Endodermal cell (in vitro differentiated cells): ENCODE data around the gene CD82. TPM values are rescaled to one million over a fixed set of nuclear protein-coding genes. Genes with fewer than 3 reads are reported as not detected.

Source experiments
- DNase-seq: peaks from one replicate; pipeline ENCODE4 v3.0.0-alpha.2; 2017
- H3K27ac ChIP-seq: 2 replicates; pipeline ENCODE4 v1.5.1; 2013; ENCODE audit warnings: mild to moderate bottlenecking, low read depth, low read length, moderate library complexity
- H3K27me3 ChIP-seq: 2 replicates; pipeline ENCODE4 v1.6.1; 2013; ENCODE audit warnings: mild to moderate bottlenecking, low read length, moderate library complexity; ENCODE audit not compliant: insufficient read depth, control insufficient read depth, poor library complexity, severe bottlenecking
- H3K36me3 ChIP-seq: 2 replicates; pipeline ENCODE4 v1.7.0; 2013; ENCODE audit warnings: mild to moderate bottlenecking, low read length, moderate library complexity; ENCODE audit not compliant: control insufficient read depth, insufficient read depth
- H3K4me1 ChIP-seq: one replicate; pipeline ENCODE4 v1.7.0; 2013; ENCODE audit warnings: low read length; ENCODE audit not compliant: control insufficient read depth, insufficient read depth
- H3K4me3 ChIP-seq: 2 replicates; pipeline ENCODE4 v1.5.1; 2013; ENCODE audit warnings: mild to moderate bottlenecking, low read length, moderate library complexity
- H3K9ac ChIP-seq: 2 replicates; pipeline ENCODE4 v1.6.1; 2013; ENCODE audit warnings: mild to moderate bottlenecking, low read length, moderate library complexity; ENCODE audit not compliant: poor library complexity, severe bottlenecking; ENCODE audit errors: extremely low read depth
- H3K9me3 ChIP-seq: 2 replicates; pipeline ENCODE4 v1.6.1; 2013; ENCODE audit warnings: mild to moderate bottlenecking, low read length, moderate library complexity; ENCODE audit not compliant: control insufficient read depth
- H3K27ac Mint-ChIP-seq: 2 replicates; pipeline ENCODE4 v1.8.0; 2020; ENCODE audit warnings: mixed read lengths
- H3K27me3 Mint-ChIP-seq: 2 replicates; pipeline ENCODE4 v1.8.0; 2021; ENCODE audit warnings: mild to moderate bottlenecking, mixed read lengths; ENCODE audit not compliant: insufficient read depth
- H3K36me3 Mint-ChIP-seq: 2 replicates; pipeline ENCODE4 v1.8.0; 2020; ENCODE audit warnings: low read depth, mixed read lengths
- H3K4me1 Mint-ChIP-seq: 2 replicates; pipeline ENCODE4 v1.8.0; 2020; ENCODE audit warnings: mixed read lengths
- H3K4me3 Mint-ChIP-seq: 2 replicates; pipeline ENCODE4 v1.8.0; 2020; ENCODE audit warnings: mild to moderate bottlenecking, moderate library complexity, mixed read lengths
- H3K9me3 Mint-ChIP-seq: 2 replicates; pipeline ENCODE4 v1.8.0; 2020; ENCODE audit warnings: mild to moderate bottlenecking, mixed read lengths
- CTCF ChIP-seq: fragments of 200-600 bp; sonication (generic); conservative IDR thresholded peaks from 2 replicates; pipeline ENCODE4 v1.5.0; 2021; ENCODE audit warnings: antibody characterized with exemption, mild to moderate bottlenecking
- WGBS, 2 experiments: methylation state at CpG; one replicate each; pipeline versions ENCODE4 v1.1.5 to v1.1.7; 2013; ENCODE audit warnings: missing lambda C conversion rate in 2 of 2, mixed read lengths in 1 of 2; ENCODE audit not compliant: insufficient coverage in 1 of 2, insufficient read length in 1 of 2; 5-methylcytosine and 5-hydroxymethylcytosine counted together
- total RNA-seq, 2 donors: library from RNA; stranded (reverse); fragmentation: NEBNext Ultra II Directional in 1 of 2; extraction: Animal tissue kit (Norgen Biotek cat#: 25700) in 1 of 2; gene quantifications; 2 replicates in 1 of 2; 3 replicates in 1 of 2; pipeline ENCODE4 v1.2.1, GENCODE V29; 2021

Gene CD82
- total RNA-seq, 2 donors from 2014 or later, result 1.7 to 3.0 TPM

- Histone ChIP-seq H3K27me3 (peaks cover 8% of the 10 kb centered on the region), H3K9ac (no peak overlapping the region), H3K4me1 (no peaks in the 10 kb centered on the region), H3K9me3 (no peaks in the 10 kb centered on the region), H3K27ac (no peak overlapping the region), H3K36me3 (no peaks in the 10 kb centered on the region), H3K4me3 (no peak overlapping the region)
- 87% methylated on average over 2 of the region's 2 CpGs; no CpG with 5 or more reads in 1 of the 2 experiments for WGBS, 2 experiments
- TF ChIP-seq CTCF, result no peak
- no peaks in the 10 kb centered on the region for H3K4me1 Mint-ChIP-seq
- H3K27ac Mint-ChIP-seq, result no peak overlapping the region
- no peak for DNase-seq
- H3K27me3 Mint-ChIP-seq, result peaks cover 14% of the 10 kb centered on the region
- H3K36me3 Mint-ChIP-seq, result no peaks in the 10 kb centered on the region
- H3K9me3 Mint-ChIP-seq, result peaks cover 2% of the 10 kb centered on the region
- H3K4me3 Mint-ChIP-seq, result no peak overlapping the region
Measured at GRCh38 chr11:44626645-44627044, 61.2 kb downstream of the CD82 start.

GRCh38 chr11:44627165-44627789 lies 61.8 kb downstream of the CD82 start:
- H3K27ac Mint-ChIP-seq, result no peak overlapping the region
- no peak overlapping the region for H3K27ac ChIP-seq
- H3K4me3 Mint-ChIP-seq, result no peak overlapping the region
- H3K9me3 ChIP-seq, result no peaks in the 10 kb centered on the region
- H3K9me3 Mint-ChIP-seq, result peaks cover 2% of the 10 kb centered on the region
- 79 to 90% methylated on average over 4 of the region's 4 CpGs for WGBS, 2 experiments
- H3K36me3 Mint-ChIP-seq, result no peaks in the 10 kb centered on the region
- no peaks in the 10 kb centered on the region for H3K36me3 ChIP-seq
- DNase-seq, result peak; percentile 7
- peaks cover 8% of the 10 kb centered on the region for H3K27me3 Mint-ChIP-seq
- H3K4me1 ChIP-seq, result no peaks in the 10 kb centered on the region
- peaks cover 1% of the 10 kb centered on the region for H3K27me3 ChIP-seq
- no peaks in the 10 kb centered on the region for H3K4me1 Mint-ChIP-seq
- no peak for TF ChIP-seq CTCF
- H3K9ac ChIP-seq, result no peak overlapping the region
- H3K4me3 ChIP-seq, result no peak overlapping the region

GRCh38 chr11:44627911-44628729 lies 62.7 kb downstream of the CD82 start:
- no peaks in the 10 kb centered on the region for H3K36me3 ChIP-seq
- H3K27me3 Mint-ChIP-seq, result peaks cover 5% of the 10 kb centered on the region
- H3K4me1 Mint-ChIP-seq, result peaks cover 3% of the 10 kb centered on the region
- no peaks in the 10 kb centered on the region for H3K27me3 ChIP-seq
- TF ChIP-seq CTCF, result no peak
- DNase-seq, result peak; percentile 53
- 75 to 92% methylated on average over 3 to 9 of the region's 9 CpGs for WGBS, 2 experiments
- no peak overlapping the region for H3K9ac ChIP-seq
- H3K4me3 ChIP-seq, result no peak overlapping the region
- no peaks in the 10 kb centered on the region for H3K4me1 ChIP-seq
- H3K4me3 Mint-ChIP-seq, result no peak overlapping the region
- H3K27ac Mint-ChIP-seq, result no peak overlapping the region
- no peak overlapping the region for H3K27ac ChIP-seq
- no peaks in the 10 kb centered on the region for H3K36me3 Mint-ChIP-seq
- H3K9me3 ChIP-seq, result no peaks in the 10 kb centered on the region
- peaks cover 2% of the 10 kb centered on the region for H3K9me3 Mint-ChIP-seq
